MV-4-11 (cell line): ENCODE results near the gene GPR119.
"Not testable (repeated sequence)": the region's sequence is repeated elsewhere in the genome, so short reads cannot be mapped to it uniquely, and the experiment has no call there.

Source experiments
- DNase-seq: peaks from one replicate; lab custom pipeline; 2025; lab: John Stamatoyannopoulos, UW

The GPR119 gene

GRCh38 chrX:130385520-130385919 lies at the start of gene GPR119:
TSS of gene GPR119 (minus strand) at chrX:130385674. CDS start at chrX:130385447, 227 bp downstream.
- no peak for DNase-seq

GRCh38 chrX:130429236-130429635 lies 43.8 kb upstream of the GPR119 start:
- DNase-seq, result not testable (repeated sequence)

- no peak for DNase-seq
Measured at GRCh38 chrX:130426531-130426930, 41.1 kb upstream of the GPR119 start.

DNA sequence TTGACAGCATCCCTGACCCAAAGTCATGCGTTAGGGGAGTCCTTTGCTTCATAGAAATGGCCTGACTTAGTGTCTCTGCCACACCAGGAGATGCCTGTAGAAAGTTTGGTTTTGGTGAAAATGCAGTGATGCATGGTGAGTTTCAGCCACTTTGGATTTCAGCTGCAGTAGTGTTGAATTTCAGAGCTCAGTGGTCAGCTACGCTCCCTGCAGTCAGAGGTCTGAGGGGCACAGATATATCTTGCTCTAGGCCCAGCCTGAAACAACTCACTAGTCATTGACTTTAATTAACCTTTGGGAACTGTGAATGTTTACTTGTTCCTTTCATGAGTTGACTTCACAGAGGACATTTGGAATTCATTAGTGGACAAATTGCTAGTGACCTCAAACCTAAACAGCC lies 33.8 kb upstream of the GPR119 start:
- no peak for DNase-seq

- no peak for DNase-seq
Measured at GRCh38 chrX:130418740-130419139, 33.3 kb upstream of the GPR119 start.

DNA sequence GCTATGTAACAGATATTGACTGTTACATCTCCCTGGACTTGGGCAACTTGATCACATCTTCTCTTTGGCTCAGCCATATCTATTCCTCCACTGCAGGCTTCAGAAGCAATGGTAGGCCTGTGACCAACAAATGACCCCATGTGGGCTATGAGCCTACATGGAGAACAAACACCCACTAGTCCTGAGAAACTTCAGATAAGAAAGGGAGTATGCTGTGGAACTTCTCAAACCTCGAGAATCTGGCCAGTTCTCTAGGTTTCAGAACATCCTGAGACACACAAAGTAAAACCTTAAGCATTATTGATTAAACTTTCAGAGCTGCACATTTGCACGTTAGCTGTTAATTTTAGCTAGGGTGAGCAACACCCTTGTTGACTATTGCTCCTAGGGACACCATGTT lies 32.6 kb upstream of the GPR119 start:
- DNase-seq, result no peak

- peak; percentile 61 for DNase-seq
Measured at GRCh38 chrX:130416785-130417184, 31.3 kb upstream of the GPR119 start.

GRCh38 chrX:130415201-130415600 lies 29.7 kb upstream of the GPR119 start:
- DNase-seq, result no peak

DNA sequence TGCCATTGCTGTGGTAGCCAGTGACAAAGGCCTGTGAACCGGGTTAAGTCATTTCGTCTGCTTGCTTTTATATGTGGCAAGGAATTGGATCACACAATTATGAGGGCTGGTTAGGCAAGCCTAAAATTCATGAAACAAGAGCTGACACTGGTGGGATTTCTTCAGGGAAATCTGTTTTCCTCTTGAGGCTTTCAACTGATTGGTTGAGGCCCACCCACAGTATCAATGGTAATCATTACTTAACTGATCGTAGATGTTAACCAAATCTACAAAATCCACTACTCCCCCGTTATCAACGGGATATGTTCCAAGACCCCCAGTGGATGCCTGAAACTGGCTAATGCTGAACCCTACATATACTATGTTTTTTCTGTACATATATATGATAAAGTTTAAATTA lies 29.3 kb upstream of the GPR119 start:
- DNase-seq, result no peak

GRCh38 chrX:130413415-130413814 lies 27.9 kb upstream of the GPR119 start:
- DNase-seq, result peak; percentile 87

GRCh38 chrX:130402208-130402684 lies 16.8 kb upstream of the GPR119 start:
- no peak for DNase-seq

GRCh38 chrX:130401415-130402207 lies 16.1 kb upstream of the GPR119 start, which contains the start of gene RBMX2:
TSS of gene RBMX2 (plus strand) at chrX:130401987. CDS start at chrX:130402033, 46 bp downstream.
- DNase-seq, result peak; percentile 61

- no peak for DNase-seq
Measured at GRCh38 chrX:130395341-130395740, 9.9 kb upstream of the GPR119 start.

DNA sequence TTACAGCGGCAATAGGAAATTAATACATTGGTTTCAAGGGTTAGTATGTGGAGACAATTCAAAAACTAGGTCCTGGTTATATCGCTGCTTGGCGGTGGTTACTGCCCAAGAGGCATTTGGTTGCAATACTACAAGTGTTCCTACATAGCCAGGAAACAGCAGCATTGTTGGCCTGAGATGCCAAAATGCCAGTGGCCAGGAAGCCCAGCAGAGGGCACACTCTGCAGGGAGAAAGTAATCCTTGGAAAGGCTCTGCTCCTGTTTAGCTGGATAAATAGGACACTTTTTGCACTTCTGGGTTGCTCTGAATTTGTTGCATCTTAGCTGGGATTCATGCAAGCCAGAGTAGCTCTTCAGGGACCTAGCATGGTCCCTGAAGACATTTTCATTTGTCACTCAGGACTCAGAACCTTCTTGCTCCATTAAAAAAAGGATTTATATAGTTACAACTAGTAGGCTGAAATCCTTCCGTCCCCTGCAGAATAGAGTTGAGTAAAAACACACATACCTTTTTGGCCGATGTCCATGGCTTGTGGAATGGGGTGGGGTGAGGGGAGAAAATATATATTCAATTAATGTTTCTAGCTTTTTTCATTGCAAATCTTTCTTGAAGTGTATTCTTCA lies 8.1 kb upstream of the GPR119 start:
- peak; percentile 4 for DNase-seq

DNA sequence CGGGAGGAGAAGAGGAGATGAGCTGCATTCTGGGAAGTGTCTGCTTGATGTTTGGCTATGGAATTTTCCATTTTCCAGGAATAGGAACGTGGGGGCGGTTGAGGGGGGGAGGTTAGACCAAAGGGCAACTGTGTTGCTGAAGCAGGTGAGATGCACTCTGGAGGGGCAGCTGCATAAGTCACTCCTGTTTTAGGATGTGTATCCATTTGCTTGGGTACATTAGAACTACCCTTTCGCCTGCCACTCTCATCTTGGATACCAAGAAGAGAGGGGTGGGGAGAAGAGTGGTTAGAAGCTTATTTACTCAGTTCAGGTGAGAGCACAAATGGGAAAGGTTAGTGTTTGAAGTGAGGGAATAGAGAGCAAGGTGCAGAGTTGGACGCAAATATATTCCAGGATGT lies 934 bp upstream of the GPR119 start:
- no peak for DNase-seq

DNA sequence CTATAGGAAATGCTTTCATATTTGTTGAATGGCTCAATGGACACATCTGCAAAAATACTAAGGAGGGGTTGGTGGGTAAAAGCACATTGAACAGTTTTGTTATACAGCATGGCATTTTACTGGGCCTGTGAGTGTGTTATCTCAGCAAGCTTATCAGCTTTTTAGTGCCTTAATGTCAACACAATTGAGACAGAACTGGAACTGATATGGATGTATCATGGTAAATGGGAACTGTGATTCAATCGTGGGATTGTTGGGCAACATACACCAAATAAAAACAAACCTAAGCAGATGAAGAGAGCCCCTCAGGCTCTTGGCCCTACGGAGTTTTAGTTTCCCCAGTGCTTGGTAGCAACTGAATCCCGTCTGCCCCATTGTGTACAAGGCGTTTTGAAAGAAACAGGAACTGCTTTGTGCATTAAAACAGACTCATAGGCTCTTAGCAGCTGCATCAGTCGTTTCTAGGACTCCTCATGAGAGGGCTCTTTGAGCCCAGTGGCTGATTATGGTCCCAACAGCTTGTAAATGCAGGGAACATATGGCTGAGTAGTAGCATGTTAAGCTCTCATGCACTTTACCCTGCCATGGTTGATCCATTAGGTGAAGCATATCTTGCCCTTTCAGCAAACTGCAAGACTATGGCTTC lies 7.3 kb downstream of the GPR119 start:
- DNase-seq, result peak; percentile 50

DNA sequence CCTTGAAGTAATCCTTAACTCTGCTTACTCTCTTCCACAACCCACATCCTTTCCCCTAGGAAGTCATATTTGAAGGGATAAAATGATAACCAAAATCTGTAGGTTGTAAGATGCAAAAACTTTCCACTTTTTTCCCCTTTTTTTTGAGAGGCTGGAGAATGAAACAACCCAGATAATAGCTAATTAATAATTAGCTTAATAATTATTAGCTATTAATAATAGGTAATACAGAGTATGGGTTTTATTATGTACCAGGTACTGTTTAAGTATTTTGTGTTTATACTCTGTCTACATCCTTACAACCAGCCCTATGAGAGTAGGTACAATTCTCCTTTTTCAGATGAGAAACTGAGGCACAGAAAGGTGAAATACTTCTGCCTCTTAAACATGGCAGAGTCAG lies 9.4 kb downstream of the GPR119 start:
- DNase-seq, result no peak

GRCh38 chrX:130352050-130352449 lies 33.4 kb downstream of the GPR119 start:
- not testable (repeated sequence) for DNase-seq

GRCh38 chrX:130351567-130351966 lies 33.9 kb downstream of the GPR119 start:
- DNase-seq, result no peak

- DNase-seq, result no peak
Measured at GRCh38 chrX:130347321-130347720, 38.2 kb downstream of the GPR119 start.

GRCh38 chrX:130343411-130343810 lies 42.1 kb downstream of the GPR119 start:
- DNase-seq, result no peak

GRCh38 chrX:130340271-130340670 lies 45.2 kb downstream of the GPR119 start:
- DNase-seq, result no peak
